ENCODE measurements around the gene AMPD3.

Gene AMPD3

GRCh38 chr11:10454878-10455631, at the start of gene AMPD3:
AMPD3 (plus strand) TSS chr11:10455264; CDS start chr11:10461520, 6,256 bp downstream.
- DNase-seq (ENCODE audit: low read depth in 1 of 2, low spot score in 1 of 2), result no peak

GRCh38 chr11:10405865-10406592, 49.0 kb upstream of the AMPD3 start:
- no peak for DNase-seq (ENCODE audit: low read depth in 1 of 2, low spot score in 1 of 2)

- no peak for DNase-seq (ENCODE audit: low read depth in 1 of 2, low spot score in 1 of 2)
These were observed 48.0 kb upstream of the AMPD3 start for GRCh38 chr11:10407055-10407454.

GRCh38 chr11:10407749-10408685, 47.0 kb upstream of the AMPD3 start:
- no peak for DNase-seq (ENCODE audit: low read depth in 1 of 2, low spot score in 1 of 2)

DNA sequence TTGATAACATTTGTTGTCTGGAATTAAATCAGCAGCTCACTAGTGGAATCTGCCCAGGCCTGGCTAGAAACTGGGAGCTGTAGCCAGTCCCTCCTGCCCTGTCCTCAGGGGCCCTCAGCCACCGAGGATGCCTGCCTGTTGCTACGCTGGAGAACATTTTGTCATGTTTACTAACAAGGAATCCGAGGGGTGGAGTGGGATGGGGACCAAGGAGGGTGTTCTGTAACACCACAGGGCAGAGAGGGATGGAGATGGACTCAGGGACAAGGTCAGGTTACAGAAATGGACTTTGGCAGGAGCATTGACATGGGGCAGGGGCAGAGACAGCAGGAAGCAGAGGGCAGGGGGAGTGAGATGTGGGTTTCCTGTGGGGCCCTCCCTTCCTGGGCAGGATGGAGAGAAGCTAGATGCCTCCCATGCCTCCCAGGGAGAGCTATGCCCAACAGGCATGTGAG, 45.8 kb upstream of the AMPD3 start:
- no peak for DNase-seq (ENCODE audit: low read depth in 1 of 2, low spot score in 1 of 2)

GRCh38 chr11:10410106-10410843, 44.8 kb upstream of the AMPD3 start:
- no peak for DNase-seq (ENCODE audit: low read depth in 1 of 2, low spot score in 1 of 2)

- no peak for DNase-seq (ENCODE audit: low read depth in 1 of 2, low spot score in 1 of 2)
These were observed 44.2 kb upstream of the AMPD3 start for GRCh38 chr11:10410844-10411200.

- no peak for DNase-seq (ENCODE audit: low read depth in 1 of 2, low spot score in 1 of 2)
These were observed 42.8 kb upstream of the AMPD3 start for GRCh38 chr11:10412266-10412665.

- DNase-seq (ENCODE audit: low read depth in 1 of 2, low spot score in 1 of 2), result no peak
These were observed 41.8 kb upstream of the AMPD3 start for GRCh38 chr11:10413268-10413667.

GRCh38 chr11:10414181-10414580, 40.9 kb upstream of the AMPD3 start:
- DNase-seq (ENCODE audit: low read depth in 1 of 2, low spot score in 1 of 2), result no peak

GRCh38 chr11:10414659-10415058, 40.4 kb upstream of the AMPD3 start:
- no peak for DNase-seq (ENCODE audit: low read depth in 1 of 2, low spot score in 1 of 2)

GRCh38 chr11:10415817-10416392, 39.2 kb upstream of the AMPD3 start:
- DNase-seq (ENCODE audit: low read depth in 1 of 2, low spot score in 1 of 2), result no peak

DNA sequence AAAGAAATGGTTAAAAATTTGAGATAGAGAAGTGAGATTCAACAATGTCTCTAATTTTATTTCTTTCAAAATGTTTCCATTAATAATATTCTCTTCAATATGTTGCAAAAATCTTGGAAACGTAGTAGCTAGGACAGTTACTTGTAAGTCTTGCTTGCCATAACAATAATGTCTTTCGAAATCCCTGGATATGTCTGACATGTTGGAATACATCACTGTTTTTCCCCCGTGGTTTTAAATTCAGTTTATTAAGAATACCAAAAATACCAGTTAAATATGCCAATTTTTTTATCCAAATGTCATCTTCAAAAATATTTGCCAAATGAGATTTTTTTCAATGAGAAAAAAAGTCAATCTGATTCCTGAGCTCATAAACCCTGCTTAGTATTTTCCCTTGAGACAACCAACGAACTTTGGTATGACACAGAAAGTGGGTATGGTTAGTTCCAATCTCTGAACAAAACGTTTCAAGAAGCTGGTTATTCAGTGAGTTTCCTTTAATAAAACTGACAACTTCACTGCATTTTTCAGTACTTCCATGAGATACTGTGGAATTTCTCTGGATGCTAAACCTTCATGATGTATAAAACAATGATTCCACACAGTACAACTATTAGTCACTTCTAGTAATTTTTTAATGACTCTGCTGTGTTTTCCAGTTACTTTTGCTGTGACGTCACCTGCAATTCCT, 36.7 kb upstream of the AMPD3 start:
- DNase-seq (ENCODE audit: low read depth in 1 of 2, low spot score in 1 of 2), result no peak

- DNase-seq (ENCODE audit: low read depth in 1 of 2, low spot score in 1 of 2), result no peak
These were observed 36.1 kb upstream of the AMPD3 start for GRCh38 chr11:10418950-10419310.

DNA sequence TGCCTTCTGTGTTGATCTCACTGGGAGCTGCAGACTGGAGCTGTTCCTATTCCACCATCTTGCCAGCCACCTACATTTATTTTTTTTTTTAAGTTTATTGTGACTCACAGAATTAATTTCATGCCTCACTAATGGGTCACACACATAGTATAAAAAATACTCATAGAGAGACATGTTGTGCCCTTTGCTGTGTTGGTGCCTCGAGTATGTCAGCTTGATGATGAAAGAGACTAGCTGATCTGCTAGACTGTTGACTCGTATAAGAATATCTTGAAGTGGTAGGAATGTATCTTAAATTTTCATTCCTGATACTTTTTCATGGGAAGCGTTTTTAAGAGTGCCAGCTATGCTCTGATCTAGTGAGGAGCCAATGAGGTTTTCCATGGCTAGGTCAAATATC, 28.6 kb upstream of the AMPD3 start:
- no peak for DNase-seq (ENCODE audit: low read depth in 1 of 2, low spot score in 1 of 2)

GRCh38 chr11:10428453-10428852, 26.6 kb upstream of the AMPD3 start:
- DNase-seq (ENCODE audit: low read depth in 1 of 2, low spot score in 1 of 2), result no peak

DNA sequence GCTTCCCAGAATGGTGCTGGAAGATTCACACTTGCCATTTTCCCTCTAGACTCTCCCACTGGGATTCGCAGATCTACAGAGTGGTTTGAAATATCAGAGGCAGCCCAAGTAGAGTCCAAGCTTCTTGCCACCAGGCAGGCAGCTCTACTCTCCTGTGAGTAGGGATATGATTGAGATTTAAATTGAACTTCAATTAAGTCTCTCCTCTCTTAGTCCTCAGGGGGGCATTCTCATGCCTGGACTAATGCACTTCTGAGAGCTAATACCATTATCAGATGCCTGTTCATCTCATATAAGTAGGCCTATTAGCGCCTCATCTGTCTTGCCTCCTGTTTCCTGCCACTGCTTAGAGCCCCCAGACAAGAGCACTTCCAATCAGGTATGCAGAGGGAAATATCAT, 25.5 kb upstream of the AMPD3 start:
- no peak for DNase-seq (ENCODE audit: low read depth in 1 of 2, low spot score in 1 of 2)

GRCh38 chr11:10432493-10432892, 22.6 kb upstream of the AMPD3 start:
- no peak for DNase-seq (ENCODE audit: low read depth in 1 of 2, low spot score in 1 of 2)

DNA sequence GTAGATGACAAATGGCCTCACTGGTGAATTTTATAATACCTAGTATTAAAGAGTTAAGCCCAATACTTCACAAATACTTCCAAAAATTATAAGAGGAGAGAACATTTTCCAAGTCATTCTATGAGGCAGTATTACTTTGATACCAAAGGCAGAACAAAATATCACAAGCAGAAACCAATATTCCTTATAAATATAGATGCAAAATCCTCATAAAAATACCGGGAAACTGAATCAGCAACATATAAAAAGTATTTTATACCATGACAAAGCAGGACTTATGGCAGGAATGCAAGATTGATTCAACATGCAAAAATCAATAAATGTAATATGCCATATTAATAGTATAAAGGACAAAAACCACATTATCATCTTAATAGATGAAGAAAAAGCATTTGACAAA, 22.1 kb upstream of the AMPD3 start:
- no peak for DNase-seq (ENCODE audit: low read depth in 1 of 2, low spot score in 1 of 2)

GRCh38 chr11:10436224-10436623, 18.8 kb upstream of the AMPD3 start:
- DNase-seq (ENCODE audit: low read depth in 1 of 2, low spot score in 1 of 2), result no peak

All from stimulated activated CD4-positive, alpha-beta T cell treated with anti-CD3 and anti-CD28 coated beads, Interleukin-15, amount 100 ng/mL, for 1 hour (primary cell).